HG02840 (cell line): ENCODE results near the gene RAB11FIP3.
"Not testable (repeated sequence)": the region's sequence is repeated elsewhere in the genome, so short reads cannot be mapped to it uniquely, and the experiment has no call there.

Source experiments
- ATAC-seq: cut with Tn5 transposase; IDR thresholded peaks from one replicate; pipeline ENCODE4 v1.9.1; 2021; ENCODE audit warnings: mild to moderate bottlenecking, moderate library complexity, moderate number of reproducible peaks; ENCODE audit not compliant: unreplicated experiment, low FRiP score

RAB11FIP3 gene

DNA sequence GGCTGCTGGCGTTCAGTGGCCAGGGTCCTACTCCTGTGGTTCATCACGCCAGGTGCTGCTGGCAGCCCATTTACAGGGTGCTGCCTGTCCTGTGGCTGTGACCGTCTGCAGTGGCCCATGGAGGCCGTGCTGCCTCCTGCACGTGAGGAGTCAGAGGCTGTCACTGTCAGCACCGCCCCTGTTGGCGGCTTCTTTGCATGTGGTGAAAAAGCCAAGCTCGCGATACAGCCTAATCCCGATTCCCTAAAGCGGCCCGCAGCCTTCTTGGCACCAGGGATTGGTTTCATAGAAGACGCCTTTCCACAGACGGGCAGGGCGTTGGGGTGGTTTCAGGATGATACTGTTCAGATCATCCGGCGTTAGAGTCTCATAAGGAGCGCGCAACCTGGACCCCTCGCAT lies 35.3 kb downstream of the RAB11FIP3 start:
- no peak for ATAC-seq

DNA sequence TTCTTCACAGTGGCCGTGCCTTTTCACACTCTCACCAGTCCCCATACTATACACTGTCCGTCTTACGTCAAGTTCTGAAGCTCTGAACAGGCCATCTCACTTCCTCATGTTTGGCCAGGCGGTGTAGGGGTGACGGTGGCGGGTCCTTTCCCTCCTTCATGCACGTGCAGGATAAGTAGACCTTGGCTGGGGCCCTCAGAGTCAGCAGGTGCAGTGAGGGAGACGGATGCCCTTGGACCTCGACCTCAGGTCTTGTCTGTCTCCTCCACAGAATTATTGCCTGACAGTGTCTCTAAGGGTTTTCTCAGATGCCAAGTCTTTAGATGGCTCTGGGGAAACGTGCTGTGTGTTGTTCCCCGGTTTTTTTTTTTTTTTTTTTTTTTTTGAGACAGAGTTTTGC lies 37.6 kb downstream of the RAB11FIP3 start:
- ATAC-seq, result no peak

DNA sequence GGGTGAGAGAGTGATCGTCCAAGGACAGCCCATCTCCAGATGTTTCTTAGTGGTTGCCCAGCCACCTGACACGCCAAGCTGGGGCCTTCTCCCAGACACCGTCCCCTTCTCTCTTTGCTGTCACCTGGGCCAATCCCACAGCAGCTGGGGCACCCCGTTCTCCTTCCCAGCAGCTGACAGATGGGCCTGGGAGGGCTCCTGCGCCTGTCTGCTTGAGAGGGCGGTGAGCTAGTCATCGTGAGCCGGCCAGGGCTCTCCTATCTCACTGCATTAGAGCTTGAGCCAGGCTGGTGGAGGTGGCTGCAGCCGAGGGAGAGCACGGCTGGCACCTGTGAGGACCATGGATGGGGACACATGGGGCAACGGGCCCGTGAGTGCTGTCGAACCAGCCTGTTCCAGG lies 41.2 kb downstream of the RAB11FIP3 start:
- no peak for ATAC-seq

DNA sequence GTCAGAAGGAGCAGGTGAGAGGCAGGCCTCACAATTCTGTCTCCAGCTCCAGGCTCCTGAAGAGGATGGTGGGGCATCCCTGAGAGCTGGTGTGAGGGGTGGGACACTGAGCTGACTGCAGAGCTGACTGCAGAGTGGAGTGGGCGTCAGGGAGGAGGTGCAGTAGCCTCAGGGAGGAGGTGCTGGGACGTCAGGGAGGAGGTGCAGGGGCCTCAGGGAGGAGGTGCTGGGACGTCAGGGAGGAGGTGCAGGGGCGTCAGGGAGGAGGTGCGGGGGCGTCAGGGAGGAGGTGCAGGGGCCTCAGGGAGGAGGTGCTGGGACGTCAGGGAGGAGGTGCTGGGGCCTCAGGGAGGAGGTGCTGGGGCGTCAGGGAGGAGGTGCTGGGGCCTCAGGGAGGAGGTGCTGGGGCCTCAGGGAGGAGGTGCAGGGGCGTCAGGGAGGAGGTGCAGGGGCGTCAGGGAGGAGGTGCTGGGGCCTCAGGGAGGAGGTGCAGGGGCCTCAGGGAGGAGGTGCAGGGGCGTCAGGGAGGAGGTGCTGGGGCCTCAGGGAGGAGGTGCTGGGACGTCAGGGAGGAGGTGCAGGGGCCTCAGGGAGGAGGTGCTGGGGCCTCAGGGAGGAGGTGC lies 41.9 kb downstream of the RAB11FIP3 start:
- ATAC-seq, result not testable (repeated sequence)

DNA sequence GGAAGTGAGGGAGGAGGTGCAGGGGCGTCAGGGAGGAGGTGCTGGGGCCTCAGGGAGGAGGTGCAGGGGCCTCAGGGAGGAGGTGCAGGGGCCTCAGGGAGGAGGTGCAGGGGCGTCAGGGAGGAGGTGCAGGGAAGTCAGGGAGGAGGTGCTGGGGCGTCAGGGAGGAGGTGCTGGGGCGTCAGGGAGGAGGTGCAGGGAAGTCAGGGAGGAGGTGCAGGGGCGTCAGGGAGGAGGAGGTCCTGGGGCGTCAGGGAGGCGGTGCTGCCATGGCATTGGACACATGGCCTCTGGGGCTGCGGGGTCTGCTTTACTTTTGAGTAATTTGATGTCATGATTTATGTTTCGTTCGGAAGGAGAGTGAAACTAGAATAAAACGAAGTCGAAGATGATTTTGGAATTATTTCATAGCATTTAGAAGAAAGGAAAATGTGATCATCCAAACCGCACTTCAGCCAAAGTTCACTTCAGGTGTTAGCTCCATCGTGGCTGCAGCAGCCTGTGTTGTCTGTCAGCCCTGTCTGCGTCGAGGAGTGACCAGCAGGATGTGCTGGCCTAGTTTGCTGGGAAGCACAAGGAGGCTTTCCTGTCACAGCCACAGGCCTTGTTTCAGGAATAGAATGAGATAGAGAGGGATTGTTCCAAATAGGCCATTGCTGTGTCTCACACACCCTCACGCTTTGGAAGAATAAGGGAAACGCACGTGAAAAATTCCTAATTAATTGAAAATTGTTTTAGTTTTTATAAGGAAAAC lies 42.8 kb downstream of the RAB11FIP3 start:
- ATAC-seq, result no peak

DNA sequence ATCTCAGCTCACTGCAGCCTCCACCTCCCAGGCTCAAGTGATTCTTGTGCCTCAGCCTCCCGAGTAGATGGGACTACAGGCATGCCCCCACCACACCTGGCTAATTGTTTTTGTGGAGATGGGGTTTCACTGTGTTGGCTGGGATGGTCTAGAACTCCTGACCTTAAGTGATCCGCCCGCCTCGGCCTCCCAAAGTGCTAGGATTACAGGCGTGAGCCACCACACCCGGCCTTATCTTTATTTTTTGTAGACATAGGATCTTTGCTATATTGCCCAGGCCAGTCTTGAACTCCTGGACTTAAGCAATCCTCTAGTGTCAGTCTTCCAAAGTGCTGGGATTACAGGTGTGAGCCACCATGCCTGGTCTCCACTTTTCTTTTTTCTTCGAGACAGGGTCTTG lies 44.0 kb downstream of the RAB11FIP3 start:
- ATAC-seq, result not testable (repeated sequence)

DNA sequence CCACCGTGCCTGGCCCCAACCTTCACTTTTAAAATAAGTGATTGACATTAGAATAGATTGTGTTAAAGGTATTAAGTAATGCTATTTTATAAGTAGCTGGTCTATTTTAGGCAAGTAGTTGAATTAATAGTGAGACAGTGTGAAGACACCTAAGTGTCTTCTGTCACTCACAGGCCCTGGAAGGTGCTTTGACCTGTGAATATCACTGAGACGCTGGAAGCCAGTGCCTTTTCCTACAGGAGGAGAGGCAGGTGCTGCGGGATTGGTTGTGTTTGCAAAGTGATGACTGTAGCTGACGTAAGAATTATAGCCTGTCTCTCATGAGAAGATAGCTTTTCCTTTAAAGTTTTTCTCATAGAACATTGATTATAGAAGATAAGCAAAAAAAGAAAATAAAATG lies 45.0 kb downstream of the RAB11FIP3 start:
- no peak for ATAC-seq

DNA sequence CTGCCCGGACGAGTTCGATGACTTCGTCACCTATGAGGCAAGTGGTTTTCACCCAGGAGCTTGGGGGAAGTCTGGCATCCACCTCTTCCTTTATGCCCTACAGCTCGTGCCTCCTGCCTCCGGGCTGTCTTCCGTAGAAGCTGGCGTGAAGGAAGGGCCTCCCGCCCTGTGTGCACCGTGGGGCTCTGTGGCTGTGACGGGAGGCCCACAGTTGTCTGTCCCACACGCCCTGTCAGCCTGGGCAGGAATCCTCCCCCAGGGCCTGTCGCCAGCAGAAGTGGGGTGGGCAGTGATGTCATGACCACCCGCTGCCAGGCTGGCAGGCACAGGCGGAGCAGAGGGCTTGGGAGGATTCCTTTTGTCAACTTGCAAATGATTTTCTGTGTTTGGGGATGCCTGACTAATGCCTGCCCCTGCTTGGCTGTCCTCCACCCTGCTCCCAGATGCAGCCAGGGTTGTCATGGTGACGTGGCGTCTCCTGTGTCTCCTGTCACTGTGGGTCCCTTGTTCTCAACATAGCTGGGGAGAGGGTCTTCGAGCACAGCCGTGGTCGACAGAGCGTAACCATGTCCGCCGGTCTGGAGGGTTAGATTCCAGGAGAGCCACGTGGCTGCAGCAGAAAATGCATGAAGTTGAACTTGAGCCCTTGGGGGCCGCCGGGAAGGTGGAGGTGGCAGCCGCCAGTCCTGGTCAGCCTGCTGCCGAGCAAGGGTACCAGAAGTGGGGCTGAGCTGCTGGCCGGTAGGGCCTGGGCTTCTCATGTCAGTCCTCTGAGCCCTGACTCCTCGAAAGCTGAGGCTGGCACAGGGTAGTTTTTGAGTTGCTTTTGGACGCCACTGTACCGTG lies 46.1 kb downstream of the RAB11FIP3 start:
- ATAC-seq, result no peak

DNA sequence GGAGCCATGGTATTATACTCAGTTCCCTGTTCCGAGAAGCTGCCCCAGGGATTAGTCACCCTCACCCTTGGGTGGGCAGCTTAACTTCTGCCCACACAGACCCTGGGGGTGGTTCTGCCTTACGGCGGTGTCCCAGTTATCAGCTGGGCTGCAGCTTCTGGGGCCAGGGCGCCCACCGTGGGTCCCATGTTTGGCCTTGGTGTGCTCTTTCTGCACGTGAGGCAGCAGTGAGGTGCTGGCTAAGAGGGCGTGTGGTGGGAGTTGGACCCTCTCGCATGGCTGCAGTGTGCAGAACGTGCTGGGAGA lies 46.7 kb downstream of the RAB11FIP3 start:
- ATAC-seq, result no peak

DNA sequence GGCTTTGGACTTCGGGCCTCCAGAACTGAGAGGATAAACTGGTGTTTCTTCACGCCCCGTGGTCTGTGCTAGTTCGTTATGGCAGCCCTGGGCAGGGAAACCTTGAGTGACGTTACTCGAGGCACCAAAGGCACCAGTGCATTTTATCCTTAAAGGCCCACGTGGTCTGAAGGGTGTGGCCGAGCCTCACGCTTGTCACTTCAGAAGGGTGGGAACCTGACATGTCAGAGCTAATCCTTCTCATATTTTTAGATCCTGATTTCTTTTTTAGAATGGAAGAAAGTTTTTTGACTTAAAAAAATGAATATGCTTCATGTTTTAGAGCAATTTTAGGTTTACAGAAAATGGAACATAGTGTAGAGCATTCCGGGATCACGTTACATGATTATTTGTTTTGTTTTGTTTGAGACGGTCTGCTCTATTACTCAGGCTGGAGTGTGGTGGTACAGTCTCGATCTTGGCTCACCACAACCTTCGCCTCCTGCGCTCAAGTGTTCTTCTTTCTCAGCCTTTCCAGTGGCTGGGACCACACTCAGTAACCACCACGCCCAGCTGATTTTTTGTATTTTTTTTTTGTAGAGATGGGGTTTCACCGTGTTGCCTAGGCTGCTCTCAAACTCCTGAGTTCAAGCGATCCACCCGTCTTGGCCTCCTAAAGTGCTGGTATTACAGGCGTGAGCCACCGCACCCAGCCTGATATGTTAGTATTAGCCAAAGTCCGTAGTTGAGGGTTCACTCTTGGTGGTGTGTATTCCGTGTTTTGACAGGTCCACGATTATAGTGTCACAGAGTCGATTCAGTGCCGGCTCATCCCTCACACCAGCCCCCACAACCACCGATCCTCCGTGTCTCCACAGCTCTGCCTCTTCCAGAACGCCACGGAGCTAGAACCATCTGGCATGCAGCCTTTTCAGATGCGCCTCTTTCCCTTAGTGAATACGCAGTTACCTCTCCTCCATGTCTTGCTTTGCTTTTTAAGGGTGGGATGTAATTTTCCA lies 47.9 kb downstream of the RAB11FIP3 start:
- no peak for ATAC-seq

DNA sequence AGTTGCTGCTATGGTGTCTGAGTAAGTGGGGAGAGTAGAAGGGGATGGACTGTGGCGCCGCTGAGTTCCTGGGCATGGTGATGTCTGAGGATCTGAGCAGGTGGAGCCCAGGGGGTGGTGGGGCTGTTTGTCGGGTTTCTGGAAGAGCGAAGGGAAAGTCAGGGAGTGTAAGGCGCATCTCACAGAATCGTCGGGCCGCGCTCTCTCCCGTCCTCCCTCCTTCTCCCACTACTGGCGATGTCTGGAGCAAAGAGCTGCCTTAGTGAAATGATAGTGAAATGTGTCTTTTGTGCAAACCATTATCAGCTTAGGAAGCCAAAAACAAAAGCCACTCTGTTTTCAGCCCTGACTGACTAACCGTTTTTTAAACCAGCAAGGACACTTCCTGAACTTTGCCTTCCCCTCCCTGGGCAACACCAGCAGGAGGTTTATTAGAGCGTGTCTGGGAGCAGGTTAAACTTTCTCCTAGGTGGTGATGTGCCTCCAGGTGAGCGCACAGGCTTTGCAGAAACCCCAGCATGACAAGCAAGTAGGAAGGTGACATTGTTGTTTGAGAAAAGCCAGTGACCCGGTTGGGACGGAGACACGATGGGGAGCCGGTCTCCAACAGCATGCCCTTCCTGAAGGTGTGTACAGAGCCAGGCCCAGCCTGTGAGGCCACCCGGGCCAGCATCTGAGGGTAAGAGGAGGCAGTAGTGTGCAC lies 49.1 kb downstream of the RAB11FIP3 start:
- ATAC-seq, result no peak

DNA sequence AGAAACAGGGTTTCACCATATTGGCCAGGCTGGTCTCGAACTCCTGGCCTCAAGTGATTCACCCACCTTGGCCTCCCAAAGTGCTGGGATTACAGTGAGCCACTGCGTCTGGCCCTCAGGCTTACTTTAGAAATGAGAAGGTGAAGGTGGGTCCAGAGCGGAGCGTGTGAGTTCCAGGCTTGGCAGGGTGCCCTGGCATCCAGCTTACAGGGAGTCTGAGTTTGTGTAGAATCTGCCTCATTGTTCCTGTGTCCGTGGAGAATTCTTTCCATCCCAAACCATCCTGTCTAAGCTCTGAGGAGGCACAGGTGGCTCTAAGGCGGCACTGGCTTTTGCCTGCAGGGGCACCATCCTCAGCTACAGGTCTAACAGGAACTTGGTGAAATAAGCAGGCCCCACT lies 50.6 kb downstream of the RAB11FIP3 start:
- no peak for ATAC-seq

DNA sequence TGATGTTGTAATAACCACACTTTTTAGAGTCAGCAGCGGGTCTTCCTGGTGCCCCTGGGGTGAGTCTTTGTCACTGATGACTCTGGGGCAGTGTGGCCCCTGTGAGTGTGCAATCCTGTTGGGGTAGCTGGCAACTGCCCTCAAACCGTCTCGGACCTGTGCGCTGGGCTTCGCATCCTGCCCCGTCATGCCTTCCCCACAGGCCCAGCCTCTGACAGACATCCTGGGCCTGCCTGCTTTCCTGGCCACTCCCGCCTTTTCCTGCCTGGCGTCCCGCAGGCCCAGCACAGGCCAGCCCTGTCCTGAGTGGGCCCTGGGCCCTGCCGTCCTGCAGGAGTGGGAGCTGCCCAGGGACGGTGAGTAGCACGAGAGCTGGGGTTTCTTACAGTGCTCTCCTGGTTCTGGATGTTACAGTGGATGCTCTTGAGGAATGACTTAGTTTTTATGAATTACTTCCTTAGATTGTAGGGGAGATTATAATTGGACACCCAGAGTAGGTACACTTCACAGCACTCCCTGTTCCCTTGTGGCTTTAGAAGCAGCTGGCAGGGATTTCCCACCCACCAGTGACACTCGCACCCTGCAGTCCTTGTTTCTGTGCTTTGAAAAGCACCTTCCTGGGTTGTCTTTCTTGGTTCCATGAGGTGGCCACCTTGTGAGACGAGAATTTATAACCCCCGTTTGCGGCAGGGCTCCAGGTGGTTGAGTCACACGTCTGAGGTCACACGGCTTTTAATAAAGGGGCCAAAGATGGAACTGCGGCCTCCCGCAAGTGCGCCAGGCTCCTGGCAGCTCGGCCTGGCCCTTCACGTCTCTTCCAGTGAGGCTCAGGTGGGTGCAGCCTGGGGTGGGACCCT lies 52.1 kb downstream of the RAB11FIP3 start:
- ATAC-seq, result no peak

DNA sequence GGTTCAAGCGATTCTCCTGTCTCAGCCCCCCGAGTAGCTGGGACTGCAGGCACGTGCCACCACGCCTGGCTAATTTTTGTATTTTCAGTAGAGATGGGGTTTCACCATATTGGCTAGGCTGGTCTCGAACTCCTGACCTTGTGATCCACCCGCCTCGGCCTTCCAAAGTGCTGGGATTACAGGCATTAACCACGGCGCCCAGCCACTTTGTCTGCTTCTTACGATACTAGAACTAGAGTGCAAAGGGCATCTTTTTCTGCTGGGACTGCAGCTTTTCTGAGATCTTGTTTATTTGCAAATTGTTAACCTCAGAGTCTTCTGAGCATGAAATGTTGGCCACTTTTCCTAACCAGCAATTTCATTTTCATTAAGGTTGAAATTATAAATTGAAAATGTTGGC lies 52.8 kb downstream of the RAB11FIP3 start:
- ATAC-seq, result not testable (repeated sequence)

DNA sequence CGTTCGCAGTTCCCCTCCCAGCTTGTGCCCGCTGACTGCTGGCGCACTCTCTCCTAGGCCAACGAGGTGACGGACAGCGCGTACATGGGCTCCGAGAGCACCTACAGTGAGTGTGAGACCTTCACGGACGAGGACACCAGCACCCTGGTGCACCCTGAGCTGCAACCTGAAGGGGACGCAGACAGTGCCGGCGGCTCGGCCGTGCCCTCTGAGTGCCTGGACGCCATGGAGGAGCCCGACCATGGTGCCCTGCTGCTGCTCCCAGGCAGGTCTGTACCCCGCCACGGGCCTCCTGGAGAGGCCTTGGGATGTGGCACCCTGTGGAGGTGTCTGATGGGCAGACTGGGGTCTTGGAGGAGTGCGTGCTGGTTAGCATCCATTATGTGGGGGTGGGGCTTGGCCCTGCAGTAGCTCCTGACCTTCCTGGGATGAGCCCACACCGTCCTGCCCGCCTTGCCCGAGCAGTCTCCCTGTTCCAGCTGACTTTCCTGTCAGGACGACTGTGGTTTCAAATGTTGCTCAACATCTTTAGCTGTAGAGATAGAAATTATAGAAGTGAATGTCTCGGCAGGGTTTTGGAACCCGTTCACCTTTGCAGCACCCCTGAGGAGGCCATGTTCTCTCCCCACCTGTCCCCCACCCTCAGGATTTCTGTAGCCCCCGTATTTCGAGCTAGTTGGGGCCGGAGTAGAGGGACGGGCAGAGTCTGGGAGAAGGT lies 57.2 kb downstream of the RAB11FIP3 start:
- ATAC-seq, result no peak

DNA sequence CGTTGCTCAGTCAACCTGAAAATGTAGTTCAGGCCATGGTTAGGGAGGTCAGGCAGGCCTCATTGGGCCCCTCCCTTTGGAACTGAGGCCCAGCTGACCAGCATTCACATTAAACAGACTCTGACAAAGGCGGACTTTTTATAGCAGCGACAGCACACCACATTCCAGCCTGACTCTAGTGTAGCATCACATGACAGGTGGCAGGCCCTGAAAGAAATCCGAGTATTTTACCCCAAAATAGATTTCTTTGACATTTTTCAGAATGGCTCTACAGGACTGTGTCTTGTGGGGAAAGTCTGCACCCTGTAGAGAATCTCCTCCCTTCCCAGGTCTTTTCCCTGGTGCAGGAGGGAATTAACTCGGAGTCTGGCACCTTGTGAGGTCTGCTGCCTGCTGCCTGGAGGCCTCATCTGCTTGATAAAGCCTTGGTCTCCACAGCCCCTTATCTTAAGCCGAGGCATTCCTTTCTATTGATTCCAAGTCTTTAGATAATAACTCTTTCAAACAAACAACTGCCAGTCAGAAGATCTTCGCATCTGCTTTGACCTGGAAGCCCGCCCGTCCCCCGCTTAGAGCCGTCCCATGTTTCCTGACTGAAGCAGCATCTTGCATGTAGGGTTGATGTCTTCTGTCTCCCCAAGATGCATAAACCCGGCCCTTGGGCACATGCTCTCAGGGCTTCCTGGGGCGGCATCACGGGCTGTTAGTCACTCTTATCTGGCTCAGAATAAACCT lies 58.1 kb downstream of the RAB11FIP3 start:
- ATAC-seq, result no peak

DNA sequence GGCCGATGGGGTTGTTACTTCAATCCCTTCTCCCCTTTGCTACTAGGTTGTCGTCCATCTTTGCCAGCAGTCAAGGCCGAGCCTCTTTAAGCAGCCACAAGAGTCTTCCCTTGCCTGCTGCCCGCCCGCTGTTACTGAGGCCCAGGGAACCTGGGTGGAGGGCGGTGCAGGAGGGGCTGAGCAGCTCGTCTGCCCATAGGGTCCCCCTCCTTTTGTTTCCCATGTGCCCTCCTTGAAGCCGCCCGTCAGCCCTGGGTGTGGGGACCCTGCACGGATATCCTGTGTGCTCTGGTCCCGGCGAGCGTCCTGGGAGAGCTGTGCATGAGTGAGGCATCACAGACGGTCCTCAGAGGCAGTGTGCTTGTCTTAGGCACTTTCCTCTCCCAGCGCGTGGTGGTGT lies 64.2 kb downstream of the RAB11FIP3 start:
- ATAC-seq, result no peak

DNA sequence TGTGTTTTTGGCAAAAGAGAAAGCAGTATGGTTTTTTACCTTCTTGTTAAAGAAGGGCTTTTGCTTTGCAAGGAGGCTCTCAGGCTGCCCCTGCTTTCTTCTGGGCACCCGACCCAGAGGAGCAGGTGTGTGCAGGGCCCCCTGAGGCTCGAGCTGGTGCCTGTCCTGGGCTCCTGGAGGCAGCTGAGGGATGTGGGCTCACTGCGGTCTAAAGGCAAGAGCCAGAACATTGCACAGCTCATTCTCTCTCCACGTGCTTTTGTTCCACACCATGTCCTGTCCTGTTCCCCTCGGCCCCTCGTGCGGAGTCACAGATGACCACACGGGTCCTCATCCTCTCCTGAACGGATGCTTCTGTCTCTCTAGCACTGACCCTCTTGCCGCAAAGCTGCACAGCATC lies 65.3 kb downstream of the RAB11FIP3 start:
- no peak for ATAC-seq
